ENCODE results near the gene KCNK2. TPM values are rescaled to one million over a fixed set of nuclear protein-coding genes. Genes with fewer than 3 reads are reported as not detected.
A peak's percentile ranks its signal among the peaks of the same experiment; 100 is the strongest.

KCNK2 gene
- total and polyA plus RNA-seq, 2 experiments from 2014 or later: 0.07 to 0.24 TPM

- peaks cover 6% of the 10 kb centered on the region; the same call in 1 of the 2 replicates for H3K9me2 ChIP-seq (ENCODE audit: insufficient read depth)
- no peak overlapping the region for H3K4me3 Mint-ChIP-seq
- H4K20me1 ChIP-seq (replicated peaks; ENCODE audit: insufficient read depth): no peaks in the 10 kb centered on the region
- no peaks in the 10 kb centered on the region for H3K9me3 Mint-ChIP-seq
- peaks cover 9% of the 10 kb centered on the region; the same call in 2 of the 3 replicates for H3K4me1 Mint-ChIP-seq
- no peak for DNase-seq (ENCODE audit: low spot score)
- H3K4me1 ChIP-seq (ENCODE audit: insufficient read depth): peaks cover 8% of the 10 kb centered on the region
- no peak overlapping the region for H2AFZ ChIP-seq
- H3K4me2 ChIP-seq: no peak overlapping the region
- no peak for TF ChIP-seq ZNF331 (CRISPR knock-in tag; IDR thresholded peaks at IDR 0.05; ENCODE audit: low read depth)
- TF ChIP-seq CREB1 (CRISPR knock-in tag; IDR thresholded peaks at IDR 0.05; ENCODE audit: low read depth): no peak
- TF ChIP-seq EZH2 (IDR thresholded peaks at IDR 0.05; ENCODE audit: low read depth, unreplicated experiment): no peak
- no peak for TF ChIP-seq ZNF114 (CRISPR knock-in tag; IDR thresholded peaks at IDR 0.05)
- TF ChIP-seq REST (IDR thresholded peaks at IDR 0.05; ENCODE audit: unreplicated experiment): no peak
- TF ChIP-seq JUNB (IDR thresholded peaks at IDR 0.05; ENCODE audit: unreplicated experiment): no peak
- H3K27me3 ChIP-seq (ENCODE audit: insufficient read depth): no peaks in the 10 kb centered on the region
- no peak overlapping the region for H3K27ac Mint-ChIP-seq
- peaks cover 2% of the 10 kb centered on the region for H3K27me3 Mint-ChIP-seq (ENCODE audit: insufficient read depth, low read depth, poor library complexity)
- no peaks in the 10 kb centered on the region for H3K36me3 ChIP-seq (ENCODE audit: insufficient read depth)
- H3K4me3 ChIP-seq: no peak overlapping the region
- H3K79me2 ChIP-seq (replicated peaks; ENCODE audit: insufficient read depth): no peaks in the 10 kb centered on the region
- no peaks in the 10 kb centered on the region for H3K36me3 Mint-ChIP-seq (ENCODE audit: low read depth)
- no peak for ATAC-seq
- no peak overlapping the region for H3K27ac ChIP-seq (ENCODE audit: low read depth)
- no peaks in the 10 kb centered on the region for H3F3A ChIP-seq (replicated peaks; ENCODE audit: low read depth)
Observed at GRCh38 chr1:215220346-215220745, 137.8 kb downstream of the KCNK2 start.

GRCh38 chr1:215226757-215227156, 144.2 kb downstream of the KCNK2 start:
- no peak overlapping the region for H3K4me3 Mint-ChIP-seq
- ATAC-seq (no peak), DNase-seq (ENCODE audit: low spot score) (no peak)
- no peaks in the 10 kb centered on the region for H3K79me2 ChIP-seq (replicated peaks; ENCODE audit: insufficient read depth)
- no peaks in the 10 kb centered on the region for H3K27me3 ChIP-seq (ENCODE audit: insufficient read depth)
- no peak overlapping the region for H3K4me2 ChIP-seq
- no peaks in the 10 kb centered on the region for H3K36me3 Mint-ChIP-seq (ENCODE audit: low read depth)
- no peaks in the 10 kb centered on the region for H3K27me3 Mint-ChIP-seq (ENCODE audit: insufficient read depth, low read depth, poor library complexity)
- no peak overlapping the region for H3K4me3 ChIP-seq
- H3K4me1 Mint-ChIP-seq: 0 out of 3 replicates have a peak, but pooled peaks cover 4% of the 10 kb centered on the region
- H3K9me2 ChIP-seq (ENCODE audit: insufficient read depth): peaks cover 6% of the 10 kb centered on the region
- H3K36me3 ChIP-seq (ENCODE audit: insufficient read depth): no peaks in the 10 kb centered on the region
- H4K20me1 ChIP-seq (replicated peaks; ENCODE audit: insufficient read depth): no peaks in the 10 kb centered on the region
- H3K9me3 Mint-ChIP-seq: no peaks in the 10 kb centered on the region
- H3F3A ChIP-seq (replicated peaks; ENCODE audit: low read depth): no peaks in the 10 kb centered on the region
- H2AFZ ChIP-seq: 0 out of 2 replicates have a peak overlapping the region, but pooled peaks have one; percentile 23
- no peak overlapping the region for H3K27ac Mint-ChIP-seq
- no peak for TF ChIP-seq EZH2 (IDR thresholded peaks at IDR 0.05; ENCODE audit: low read depth, unreplicated experiment)
- H3K4me1 ChIP-seq (ENCODE audit: insufficient read depth): 0 out of 2 replicates have a peak, but pooled peaks cover 5% of the 10 kb centered on the region
- H3K27ac ChIP-seq (ENCODE audit: low read depth): no peak overlapping the region

- Histone ChIP-seq H3K9me2 (ENCODE audit: insufficient read depth) (peaks cover 6% of the 10 kb centered on the region), H3K27ac (ENCODE audit: low read depth) (peak overlapping the region; percentile 46; the same call in 1 of the 2 replicates), H3K79me2 (replicated peaks; ENCODE audit: insufficient read depth) (no peaks in the 10 kb centered on the region), H3K27me3 (ENCODE audit: insufficient read depth) (no peaks in the 10 kb centered on the region), H3F3A (replicated peaks; ENCODE audit: low read depth) (no peaks in the 10 kb centered on the region), H3K4me1 (ENCODE audit: insufficient read depth) (0 out of 2 replicates have a peak, but pooled peaks cover 5% of the 10 kb centered on the region), H3K36me3 (ENCODE audit: insufficient read depth) (no peaks in the 10 kb centered on the region), H3K4me2 (no peak overlapping the region), H2AFZ (no peak overlapping the region; the same call in 1 of the 2 replicates), H3K4me3 (no peak overlapping the region), H4K20me1 (replicated peaks; ENCODE audit: insufficient read depth) (no peaks in the 10 kb centered on the region)
- DNase-seq (ENCODE audit: low spot score) (peak; percentile 40), ATAC-seq (0 out of 3 replicates have a peak, but pooled peaks have one; percentile 26)
- Mint-ChIP-seq H3K27me3 (ENCODE audit: insufficient read depth, low read depth, poor library complexity) (no peaks in the 10 kb centered on the region), H3K4me1 (0 out of 3 replicates have a peak, but pooled peaks cover 4% of the 10 kb centered on the region), H3K36me3 (ENCODE audit: low read depth) (no peaks in the 10 kb centered on the region), H3K27ac (no peak overlapping the region), H3K9me3 (no peaks in the 10 kb centered on the region), H3K4me3 (no peak overlapping the region)
- TF ChIP-seq ZNF114 (CRISPR knock-in tag; IDR thresholded peaks at IDR 0.05): no peak
- TF ChIP-seq ZNF462 (CRISPR knock-in tag; IDR thresholded peaks at IDR 0.05): peak; percentile 60; the same call in 1 of the 2 replicates
Observed at GRCh38 chr1:215228193-215228592, 145.7 kb downstream of the KCNK2 start.

Data from GM23338 (cell line).